NCI-H2107 (cell line): ENCODE data around the gene MRPL39.
"Not testable (repeated sequence)": the region's sequence is repeated elsewhere in the genome, so short reads cannot be mapped to it uniquely, and the experiment has no call there.

ENCODE experiments used
- DNase-seq: peaks from one replicate; lab custom pipeline; 2025; lab: John Stamatoyannopoulos, UW

Gene MRPL39

GRCh38 chr21:25607151-25608043 lies at the start of gene MRPL39:
Gene MRPL39 (minus strand): TSS chr21:25607481. CDS start chr21:25607475, 6 bp downstream.
- DNase-seq: peak; percentile 82

- DNase-seq: no peak
These were observed 49.1 kb upstream of the MRPL39 start for GRCh38 chr21:25656412-25656811.

- DNase-seq: no peak
These were observed 41.9 kb upstream of the MRPL39 start for GRCh38 chr21:25649146-25649545.

- DNase-seq: no peak
These were observed 40.4 kb upstream of the MRPL39 start for GRCh38 chr21:25647647-25648046.

GRCh38 chr21:25646474-25646873 lies 39.2 kb upstream of the MRPL39 start:
- no peak for DNase-seq

- DNase-seq: no peak
These were observed 36.2 kb upstream of the MRPL39 start for GRCh38 chr21:25643486-25643885.

- no peak for DNase-seq
These were observed 33.6 kb upstream of the MRPL39 start for GRCh38 chr21:25640943-25641292.

- DNase-seq: no peak
These were observed 33.1 kb upstream of the MRPL39 start for GRCh38 chr21:25640202-25640942.

GRCh38 chr21:25639551-25640201 lies 32.4 kb upstream of the MRPL39 start:
- DNase-seq: no peak

GRCh38 chr21:25638660-25639550 lies 31.6 kb upstream of the MRPL39 start, which contains the start of gene JAM2:
Gene JAM2 (plus strand): TSS chr21:25639258. CDS start chr21:25639822, 564 bp downstream.
- no peak for DNase-seq

- no peak for DNase-seq
These were observed 30.8 kb upstream of the MRPL39 start for GRCh38 chr21:25637851-25638659.

- DNase-seq: no peak
These were observed 29.4 kb upstream of the MRPL39 start for GRCh38 chr21:25636727-25637126.

- DNase-seq: no peak
These were observed 28.0 kb upstream of the MRPL39 start for GRCh38 chr21:25635310-25635709.

- no peak for DNase-seq
These were observed 25.0 kb upstream of the MRPL39 start for GRCh38 chr21:25632296-25632695.

GRCh38 chr21:25626757-25627156 lies 19.5 kb upstream of the MRPL39 start:
- DNase-seq: no peak

GRCh38 chr21:25625776-25626555 lies 18.7 kb upstream of the MRPL39 start:
- not testable (repeated sequence) for DNase-seq

GRCh38 chr21:25625036-25625435 lies 17.8 kb upstream of the MRPL39 start:
- no peak for DNase-seq

GRCh38 chr21:25624511-25624910 lies 17.2 kb upstream of the MRPL39 start:
- no peak for DNase-seq

GRCh38 chr21:25619198-25619597 lies 11.9 kb upstream of the MRPL39 start:
- DNase-seq: no peak

- DNase-seq: no peak
These were observed 8.6 kb upstream of the MRPL39 start for GRCh38 chr21:25615880-25616279.
